ENCODE measurements around the gene PSD. TPM values are rescaled to one million over a fixed set of nuclear protein-coding genes. Genes with fewer than 3 reads are reported as not detected.

PSD gene
- total and polyA plus RNA-seq, 9 of the 15 experiments (the other 6 are each of a cell fraction or from before 2014, with no cell fraction given), result 0.11 to 1.7 (median 0.54) TPM; not detected in 2

DNA sequence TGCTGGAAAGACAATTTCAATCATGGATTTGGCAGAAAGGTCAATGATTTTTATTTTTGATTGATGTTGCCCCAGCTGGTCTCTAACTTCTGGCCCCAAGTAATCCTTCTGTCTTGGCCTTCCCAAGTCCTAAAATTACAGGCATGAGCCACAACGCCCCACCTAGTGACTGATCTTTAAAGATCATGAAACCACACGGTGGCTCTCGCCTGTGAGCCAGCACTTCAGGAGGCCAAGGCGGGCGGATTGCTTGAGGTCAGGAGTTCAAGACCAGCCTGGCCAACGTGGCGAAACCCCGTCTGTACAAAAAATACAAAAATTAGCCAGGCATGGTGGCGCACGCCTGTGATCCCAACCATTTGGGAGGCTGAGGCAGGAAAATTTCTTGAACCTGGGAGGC lies 45.4 kb upstream of the PSD start (continued):
- TF ChIP-seq, protein P1, sequence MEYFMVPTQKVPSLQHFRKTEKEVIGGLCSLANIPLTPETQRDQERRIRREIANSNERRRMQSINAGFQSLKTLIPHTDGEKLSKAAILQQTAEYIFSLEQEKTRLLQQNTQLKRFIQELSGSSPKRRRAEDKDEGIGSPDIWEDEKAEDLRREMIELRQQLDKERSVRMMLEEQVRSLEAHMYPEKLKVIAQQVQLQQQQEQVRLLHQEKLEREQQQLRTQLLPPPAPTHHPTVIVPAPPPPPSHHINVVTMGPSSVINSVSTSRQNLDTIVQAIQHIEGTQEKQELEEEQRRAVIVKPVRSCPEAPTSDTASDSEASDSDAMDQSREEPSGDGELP (CRISPR knock-in tag; IDR thresholded peaks at IDR 0.05; ENCODE audit: borderline replicate concordance), result peak; percentile 29; the same call in 1 of the 2 replicates
- TF ChIP-seq ZNF354B (CRISPR knock-in tag; IDR thresholded peaks at IDR 0.05) (no peak), MAFF (IDR thresholded peaks at IDR 0.05; ENCODE audit: low read length) (no peak), SNIP1 (IDR thresholded peaks at IDR 0.05; ENCODE audit: low read depth) (no peak), U2AF2 (optimal IDR thresholded peaks at IDR 0.05; ENCODE audit: low read depth, low read length) (no peak), ZEB2 (IDR thresholded peaks at IDR 0.05) (no peak), TBP (optimal IDR thresholded peaks at IDR 0.05; ENCODE audit: low read depth, low read length) (peak; percentile 52), FOXK2 (conservative IDR thresholded peaks at IDR 0.05 in 1 of 2, IDR thresholded peaks at IDR 0.05 in 1 of 2; ENCODE audit: low read depth in 2 of 2) (no peak), ZNF444 (CRISPR knock-in tag; IDR thresholded peaks at IDR 0.05) (no peak), SMARCE1 (IDR thresholded peaks at IDR 0.05) (no peak), NFE2 (IDR thresholded peaks at IDR 0.05; ENCODE audit: low read depth) (0 out of 2 replicates have a peak, but pooled peaks have one; percentile 25), PRMT5 (CRISPR knock-in tag; IDR thresholded peaks at IDR 0.05) (no peak), SNRNP70 (optimal IDR thresholded peaks at IDR 0.05; ENCODE audit: low read depth, low read length) (no peak)
- TF ChIP-seq, protein P2, sequence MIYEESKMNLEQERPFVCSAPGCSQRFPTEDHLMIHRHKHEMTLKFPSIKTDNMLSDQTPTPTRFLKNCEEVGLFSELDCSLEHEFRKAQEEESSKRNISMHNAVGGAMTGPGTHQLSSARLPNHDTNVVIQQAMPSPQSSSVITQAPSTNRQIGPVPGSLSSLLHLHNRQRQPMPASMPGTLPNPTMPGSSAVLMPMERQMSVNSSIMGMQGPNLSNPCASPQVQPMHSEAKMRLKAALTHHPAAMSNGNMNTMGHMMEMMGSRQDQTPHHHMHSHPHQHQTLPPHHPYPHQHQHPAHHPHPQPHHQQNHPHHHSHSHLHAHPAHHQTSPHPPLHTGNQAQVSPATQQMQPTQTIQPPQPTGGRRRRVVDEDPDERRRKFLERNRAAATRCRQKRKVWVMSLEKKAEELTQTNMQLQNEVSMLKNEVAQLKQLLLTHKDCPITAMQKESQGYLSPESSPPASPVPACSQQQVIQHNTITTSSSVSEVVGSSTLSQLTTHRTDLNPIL (CRISPR knock-in tag; IDR thresholded peaks at IDR 0.05), result no peak
- TF ChIP-seq, protein P3, sequence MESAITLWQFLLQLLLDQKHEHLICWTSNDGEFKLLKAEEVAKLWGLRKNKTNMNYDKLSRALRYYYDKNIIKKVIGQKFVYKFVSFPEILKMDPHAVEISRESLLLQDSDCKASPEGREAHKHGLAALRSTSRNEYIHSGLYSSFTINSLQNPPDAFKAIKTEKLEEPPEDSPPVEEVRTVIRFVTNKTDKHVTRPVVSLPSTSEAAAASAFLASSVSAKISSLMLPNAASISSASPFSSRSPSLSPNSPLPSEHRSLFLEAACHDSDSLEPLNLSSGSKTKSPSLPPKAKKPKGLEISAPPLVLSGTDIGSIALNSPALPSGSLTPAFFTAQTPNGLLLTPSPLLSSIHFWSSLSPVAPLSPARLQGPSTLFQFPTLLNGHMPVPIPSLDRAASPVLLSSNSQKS (CRISPR knock-in tag; IDR thresholded peaks at IDR 0.05), result no peak
- TF ChIP-seq, protein P4, sequence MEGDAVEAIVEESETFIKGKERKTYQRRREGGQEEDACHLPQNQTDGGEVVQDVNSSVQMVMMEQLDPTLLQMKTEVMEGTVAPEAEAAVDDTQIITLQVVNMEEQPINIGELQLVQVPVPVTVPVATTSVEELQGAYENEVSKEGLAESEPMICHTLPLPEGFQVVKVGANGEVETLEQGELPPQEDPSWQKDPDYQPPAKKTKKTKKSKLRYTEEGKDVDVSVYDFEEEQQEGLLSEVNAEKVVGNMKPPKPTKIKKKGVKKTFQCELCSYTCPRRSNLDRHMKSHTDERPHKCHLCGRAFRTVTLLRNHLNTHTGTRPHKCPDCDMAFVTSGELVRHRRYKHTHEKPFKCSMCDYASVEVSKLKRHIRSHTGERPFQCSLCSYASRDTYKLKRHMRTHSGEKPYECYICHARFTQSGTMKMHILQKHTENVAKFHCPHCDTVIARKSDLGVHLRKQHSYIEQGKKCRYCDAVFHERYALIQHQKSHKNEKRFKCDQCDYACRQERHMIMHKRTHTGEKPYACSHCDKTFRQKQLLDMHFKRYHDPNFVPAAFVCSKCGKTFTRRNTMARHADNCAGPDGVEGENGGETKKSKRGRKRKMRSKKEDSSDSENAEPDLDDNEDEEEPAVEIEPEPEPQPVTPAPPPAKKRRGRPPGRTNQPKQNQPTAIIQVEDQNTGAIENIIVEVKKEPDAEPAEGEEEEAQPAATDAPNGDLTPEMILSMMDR (IDR thresholded peaks at IDR 0.05 in 2 of 3, conservative IDR thresholded peaks at IDR 0.05 in 1 of 3; ENCODE audit: insufficient read depth in 2 of 3, low read depth in 1 of 3, low read length in 3 of 3), result peak in 2 of 3 experiments; percentile 31 to 46; a peak in 3 of 6 replicates
- TF ChIP-seq, protein P5, sequence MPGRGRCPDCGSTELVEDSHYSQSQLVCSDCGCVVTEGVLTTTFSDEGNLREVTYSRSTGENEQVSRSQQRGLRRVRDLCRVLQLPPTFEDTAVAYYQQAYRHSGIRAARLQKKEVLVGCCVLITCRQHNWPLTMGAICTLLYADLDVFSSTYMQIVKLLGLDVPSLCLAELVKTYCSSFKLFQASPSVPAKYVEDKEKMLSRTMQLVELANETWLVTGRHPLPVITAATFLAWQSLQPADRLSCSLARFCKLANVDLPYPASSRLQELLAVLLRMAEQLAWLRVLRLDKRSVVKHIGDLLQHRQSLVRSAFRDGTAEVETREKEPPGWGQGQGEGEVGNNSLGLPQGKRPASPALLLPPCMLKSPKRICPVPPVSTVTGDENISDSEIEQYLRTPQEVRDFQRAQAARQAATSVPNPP (IDR thresholded peaks at IDR 0.05; ENCODE audit: borderline replicate concordance, insufficient read depth, insufficient read length), result no peak
- TF ChIP-seq, protein P6, sequence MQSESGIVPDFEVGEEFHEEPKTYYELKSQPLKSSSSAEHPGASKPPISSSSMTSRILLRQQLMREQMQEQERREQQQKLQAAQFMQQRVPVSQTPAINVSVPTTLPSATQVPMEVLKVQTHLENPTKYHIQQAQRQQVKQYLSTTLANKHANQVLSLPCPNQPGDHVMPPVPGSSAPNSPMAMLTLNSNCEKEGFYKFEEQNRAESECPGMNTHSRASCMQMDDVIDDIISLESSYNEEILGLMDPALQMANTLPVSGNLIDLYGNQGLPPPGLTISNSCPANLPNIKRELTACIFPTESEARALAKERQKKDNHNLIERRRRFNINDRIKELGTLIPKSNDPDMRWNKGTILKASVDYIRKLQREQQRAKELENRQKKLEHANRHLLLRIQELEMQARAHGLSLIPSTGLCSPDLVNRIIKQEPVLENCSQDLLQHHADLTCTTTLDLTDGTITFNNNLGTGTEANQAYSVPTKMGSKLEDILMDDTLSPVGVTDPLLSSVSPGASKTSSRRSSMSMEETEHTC (IDR thresholded peaks at IDR 0.05), result no peak
